Hepatocyte (in vitro differentiated cells): Measurements from ENCODE around the gene C3orf20. TPM values are rescaled to one million over a fixed set of nuclear protein-coding genes. Genes with fewer than 3 reads are reported as not detected.

Experiments
- DNase-seq: peaks from one replicate; pipeline ENCODE4 v3.0.0-alpha.2; 2016; ENCODE audit warnings: low spot score
- H2AFZ ChIP-seq: fragments of 200-600 bp; sonication (generic); 2 replicates; pipeline ENCODE4 v1.6.0; 2016; ENCODE audit warnings: antibody characterized with exemption, mild to moderate bottlenecking
- H3K27ac ChIP-seq: fragments of 200-600 bp; sonication (generic); 2 replicates; pipeline ENCODE4 v1.5.1; 2016; ENCODE audit warnings: mild to moderate bottlenecking
- H3K27me3 ChIP-seq: fragments of 200-600 bp; sonication (generic); 2 replicates; pipeline ENCODE4 v1.6.1; 2016
- H3K36me3 ChIP-seq: fragments of 200-600 bp; sonication (generic); replicated peaks from 2 replicates; pipeline ENCODE4 v1.5.1; 2016; ENCODE audit warnings: low read depth; ENCODE audit not compliant: insufficient read depth
- H3K4me1 ChIP-seq: fragments of 200-600 bp; sonication (generic); 2 replicates; pipeline ENCODE4 v1.5.1; 2016; ENCODE audit warnings: mild to moderate bottlenecking, moderate library complexity; ENCODE audit not compliant: insufficient read depth
- H3K4me2 ChIP-seq: fragments of 200-600 bp; sonication (generic); 2 replicates; pipeline ENCODE4 v1.6.0; 2016
- H3K4me3 ChIP-seq: fragments of 200-600 bp; sonication (generic); 2 replicates; pipeline ENCODE4 v1.5.1; 2016; ENCODE audit warnings: mild to moderate bottlenecking
- H3K79me2 ChIP-seq: fragments of 200-600 bp; sonication (generic); 2 replicates; pipeline ENCODE4 v1.6.0; 2017; ENCODE audit warnings: mild to moderate bottlenecking
- H3K9me2 ChIP-seq: fragments of 200-600 bp; sonication (generic); replicated peaks from 2 replicates; pipeline ENCODE4 v1.6.0; 2017; ENCODE audit warnings: mild to moderate bottlenecking; ENCODE audit not compliant: insufficient read depth
- H3K9me3 ChIP-seq: fragments of 200-600 bp; sonication (generic); 2 replicates; pipeline ENCODE4 v1.5.1; 2016; ENCODE audit warnings: low read depth, mild to moderate bottlenecking
- H4K20me1 ChIP-seq: fragments of 200-600 bp; sonication (generic); 2 replicates; pipeline ENCODE4 v1.6.0; 2016; ENCODE audit warnings: mild to moderate bottlenecking; ENCODE audit not compliant: insufficient read depth, poor library complexity, severe bottlenecking
- EZH2 ChIP-seq: fragments of 200-600 bp; sonication (generic); IDR thresholded peaks from 2 replicates; pipeline ENCODE4 v1.6.1; 2016; ENCODE audit warnings: antibody characterized with exemption, mild to moderate bottlenecking, borderline replicate concordance
- EZH2phosphoT487 ChIP-seq: fragments of 200-600 bp; sonication (generic); IDR thresholded peaks from one replicate; pipeline ENCODE4 v1.6.1; 2018; ENCODE audit warnings: antibody characterized with exemption, mild to moderate bottlenecking, low read depth, moderate library complexity; ENCODE audit not compliant: unreplicated experiment, severe bottlenecking
- WGBS: methylation state at CpG from one replicate; pipeline ENCODE4 v1.1.6; 2016; ENCODE audit warnings: low lambda C conversion rate; ENCODE audit errors: missing lambda C conversion rate; 5-methylcytosine and 5-hydroxymethylcytosine counted together
- polyA plus RNA-seq: library from polyadenylated mRNA; unstranded; fragments of >200 nt; fragmentation: Nextera tagmentation; extraction: Ambion mirVana; gene quantifications from 2 replicates; pipeline ENCODE4 v1.2.1, GENCODE V29; 2016
- total RNA-seq: library from RNA; depleted of rRNA; stranded (reverse); fragments of >200 nt; gene quantifications from 2 replicates; pipeline ENCODE4 v1.2.3, GENCODE V29; 2014
- TF ChIP-seq, protein P1 (sequence below): fragments of 200-600 bp; sonication (generic); IDR thresholded peaks from 2 replicates; pipeline ENCODE4 v1.5.1; 2016; ENCODE audit warnings: antibody characterized with exemption, mild to moderate bottlenecking; ENCODE audit not compliant: poor library complexity

C3orf20 gene
- total and polyA plus RNA-seq, 2 experiments from 2014 or later, result 0.07 TPM; not detected in 1

DNA sequence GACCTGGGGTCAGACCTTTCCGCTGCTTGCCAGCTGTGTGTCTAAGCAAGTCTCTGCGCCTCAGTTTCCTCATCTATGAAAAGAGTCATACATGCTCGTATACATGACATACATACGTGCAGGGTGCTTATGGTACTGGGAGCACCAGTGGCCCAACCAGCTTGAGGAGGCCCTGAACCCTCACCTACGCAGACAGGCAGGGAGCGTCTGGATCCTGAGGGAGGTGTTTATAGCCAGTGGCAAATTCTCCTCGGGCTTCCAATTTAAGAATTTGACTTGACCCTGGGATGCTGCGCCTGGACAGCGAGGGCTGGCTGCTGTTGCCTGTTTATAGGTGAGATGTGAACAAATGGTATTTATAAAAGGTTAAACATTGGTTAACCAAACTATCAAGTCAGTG, 126.1 kb downstream of the C3orf20 start:
- Histone ChIP-seq H3K79me2 (no peaks in the 10 kb centered on the region), H3K9me2 (no peaks in the 10 kb centered on the region), H3K27me3 (no peaks in the 10 kb centered on the region), H4K20me1 (no peaks in the 10 kb centered on the region), H3K9me3 (no peaks in the 10 kb centered on the region), H3K4me2 (no peak overlapping the region), H3K4me3 (no peak overlapping the region), H3K36me3 (no peaks in the 10 kb centered on the region), H3K27ac (no peak overlapping the region), H3K4me1 (peaks cover 17% of the 10 kb centered on the region), H2AFZ (no peak overlapping the region)
- 86% methylated on average over 9 of the region's 9 CpGs for WGBS
- no peak for DNase-seq
- TF ChIP-seq EZH2 (no peak), EZH2phosphoT487 (no peak)
- TF ChIP-seq, protein P1, sequence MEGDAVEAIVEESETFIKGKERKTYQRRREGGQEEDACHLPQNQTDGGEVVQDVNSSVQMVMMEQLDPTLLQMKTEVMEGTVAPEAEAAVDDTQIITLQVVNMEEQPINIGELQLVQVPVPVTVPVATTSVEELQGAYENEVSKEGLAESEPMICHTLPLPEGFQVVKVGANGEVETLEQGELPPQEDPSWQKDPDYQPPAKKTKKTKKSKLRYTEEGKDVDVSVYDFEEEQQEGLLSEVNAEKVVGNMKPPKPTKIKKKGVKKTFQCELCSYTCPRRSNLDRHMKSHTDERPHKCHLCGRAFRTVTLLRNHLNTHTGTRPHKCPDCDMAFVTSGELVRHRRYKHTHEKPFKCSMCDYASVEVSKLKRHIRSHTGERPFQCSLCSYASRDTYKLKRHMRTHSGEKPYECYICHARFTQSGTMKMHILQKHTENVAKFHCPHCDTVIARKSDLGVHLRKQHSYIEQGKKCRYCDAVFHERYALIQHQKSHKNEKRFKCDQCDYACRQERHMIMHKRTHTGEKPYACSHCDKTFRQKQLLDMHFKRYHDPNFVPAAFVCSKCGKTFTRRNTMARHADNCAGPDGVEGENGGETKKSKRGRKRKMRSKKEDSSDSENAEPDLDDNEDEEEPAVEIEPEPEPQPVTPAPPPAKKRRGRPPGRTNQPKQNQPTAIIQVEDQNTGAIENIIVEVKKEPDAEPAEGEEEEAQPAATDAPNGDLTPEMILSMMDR, result no peak

DNA sequence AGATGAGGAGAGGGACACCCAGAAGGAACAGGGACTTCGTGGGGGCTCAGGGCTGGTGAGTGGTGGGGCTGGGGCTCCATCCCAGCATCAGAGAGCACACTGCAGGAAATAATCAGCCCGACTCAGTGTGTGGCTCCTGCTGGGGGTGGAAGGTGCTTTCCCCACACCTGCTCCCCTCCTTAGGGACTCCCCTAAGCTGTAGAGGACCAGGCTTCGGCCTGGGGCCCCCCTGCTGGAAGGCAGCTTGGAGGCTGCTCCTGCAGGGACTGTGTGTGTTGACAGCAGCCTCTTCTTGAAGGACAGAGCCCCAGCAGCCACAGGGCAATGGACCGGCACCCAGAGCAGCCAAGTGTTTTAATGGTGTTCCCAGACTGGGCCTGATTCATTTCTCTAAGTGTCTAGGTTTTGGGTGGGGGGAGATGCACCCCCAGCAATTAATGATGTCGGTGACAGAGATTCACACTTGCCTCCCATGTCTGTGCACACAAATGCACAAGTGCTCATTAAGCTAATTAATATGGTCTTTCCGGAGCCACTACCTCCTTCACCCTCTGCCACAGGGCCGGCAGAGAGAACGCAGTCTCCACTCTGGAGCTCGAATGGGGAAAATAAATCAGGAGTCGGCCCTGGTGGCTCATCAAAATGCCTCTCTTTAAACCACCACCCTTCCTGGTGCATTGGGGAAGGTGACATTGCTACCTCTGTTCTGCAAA, 126.9 kb downstream of the C3orf20 start:
- no peak overlapping the region for H3K4me3 ChIP-seq
- no peaks in the 10 kb centered on the region for H3K36me3 ChIP-seq
- H3K4me2 ChIP-seq, result no peak overlapping the region
- no peaks in the 10 kb centered on the region for H3K9me3 ChIP-seq
- H3K9me2 ChIP-seq, result no peaks in the 10 kb centered on the region
- H2AFZ ChIP-seq, result no peak overlapping the region
- no peaks in the 10 kb centered on the region for H4K20me1 ChIP-seq
- peak overlapping the region; percentile 86 for H3K27ac ChIP-seq
- peaks cover 17% of the 10 kb centered on the region for H3K4me1 ChIP-seq
- TF ChIP-seq, protein P1, result no peak
- no peak for TF ChIP-seq EZH2
- no peaks in the 10 kb centered on the region for H3K79me2 ChIP-seq
- no peak for DNase-seq
- H3K27me3 ChIP-seq, result no peaks in the 10 kb centered on the region
- 80% methylated on average over 10 of the region's 10 CpGs for WGBS

DNA sequence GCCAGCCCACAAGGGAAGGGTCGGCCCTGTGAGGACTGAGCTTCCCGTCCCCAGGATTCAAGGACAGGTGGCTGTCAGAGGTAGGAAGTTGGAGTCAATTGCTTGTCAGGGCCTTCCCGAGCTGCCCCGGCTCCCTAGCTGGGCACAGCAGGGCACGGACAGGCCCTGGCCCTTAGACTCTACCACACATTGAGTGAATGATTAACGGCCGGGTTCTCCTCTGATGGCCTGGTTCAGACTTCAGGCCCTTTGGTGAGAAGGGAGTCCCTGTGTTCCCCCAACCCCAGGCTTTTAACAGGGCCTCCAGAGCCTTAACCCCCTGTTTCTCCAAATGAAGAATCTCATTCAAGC, 127.4 kb downstream of the C3orf20 start:
- no peaks in the 10 kb centered on the region for H3K79me2 ChIP-seq
- no peak overlapping the region for H2AFZ ChIP-seq
- WGBS, result 71% methylated on average over 7 of the region's 7 CpGs
- H4K20me1 ChIP-seq, result no peaks in the 10 kb centered on the region
- DNase-seq, result no peak
- peaks cover 17% of the 10 kb centered on the region for H3K4me1 ChIP-seq
- no peaks in the 10 kb centered on the region for H3K36me3 ChIP-seq
- H3K27ac ChIP-seq, result peak overlapping the region; percentile 86
- H3K4me3 ChIP-seq, result no peak overlapping the region
- H3K27me3 ChIP-seq, result no peaks in the 10 kb centered on the region
- no peaks in the 10 kb centered on the region for H3K9me2 ChIP-seq
- TF ChIP-seq EZH2phosphoT487 (no peak), EZH2 (no peak)
- TF ChIP-seq, protein P1, result no peak
- no peaks in the 10 kb centered on the region for H3K9me3 ChIP-seq
- H3K4me2 ChIP-seq, result no peak overlapping the region
